Kidney epithelial cell (primary cell): ENCODE measurements around the gene RAP1B. TPM values are rescaled to one million over a fixed set of nuclear protein-coding genes. Genes with fewer than 3 reads are reported as not detected.

Experiments used
- DNase-seq: peaks from one replicate; pipeline ENCODE4 v3.0.0-alpha.2; 2010; ENCODE audit warnings: low read depth
- H3K27me3 ChIP-seq: 2 replicates; pipeline ENCODE4 v1.6.0; 2011; ENCODE audit warnings: low read length; ENCODE audit not compliant: control insufficient read depth, insufficient read depth
- H3K36me3 ChIP-seq: 2 replicates; pipeline ENCODE4 v1.5.1; 2011; ENCODE audit warnings: low read length; ENCODE audit not compliant: control insufficient read depth, insufficient read depth
- H3K4me3 ChIP-seq: 2 replicates; pipeline ENCODE4 v1.5.1; 2011; ENCODE audit warnings: low read depth, mild to moderate bottlenecking, control low read depth, low read length
- CTCF ChIP-seq: IDR thresholded peaks from 2 replicates; pipeline ENCODE4 v1.5.1; 2011; ENCODE audit warnings: mild to moderate bottlenecking, moderate library complexity, low read length, control low read depth, inconsistent platforms; ENCODE audit not compliant: insufficient read depth, poor library complexity, severe bottlenecking
- total RNA-seq: library from RNA; depleted of rRNA; stranded (reverse); fragments of >200 nt; gene quantifications from 2 replicates; pipeline ENCODE4 v1.2.3, GENCODE V29; 2015

The RAP1B gene
- total RNA-seq, 1 donor from 2014 or later = 194 TPM

GRCh38 chr12:68612202-68612601 is 1.5 kb downstream of the RAP1B start:
- Histone ChIP-seq H3K27me3 (no peaks in the 10 kb centered on the region), H3K36me3 (no peaks in the 10 kb centered on the region), H3K4me3 (peak overlapping the region; percentile 67)
- TF ChIP-seq CTCF = no peak
- no peak for DNase-seq

GRCh38 chr12:68612697-68613096 is 2.0 kb downstream of the RAP1B start:
- Histone ChIP-seq H3K4me3 (peak overlapping the region; percentile 67), H3K36me3 (no peaks in the 10 kb centered on the region), H3K27me3 (no peaks in the 10 kb centered on the region)
- TF ChIP-seq CTCF = no peak
- no peak for DNase-seq

- DNase-seq = no peak
- TF ChIP-seq CTCF = no peak
- no peaks in the 10 kb centered on the region for H3K27me3 ChIP-seq
- no peak overlapping the region for H3K4me3 ChIP-seq
- H3K36me3 ChIP-seq = no peaks in the 10 kb centered on the region
These were observed 2.7 kb downstream of the RAP1B start for GRCh38 chr12:68613209-68613904.

GRCh38 chr12:68614105-68614679 is 3.5 kb downstream of the RAP1B start:
- DNase-seq = no peak
- no peak for TF ChIP-seq CTCF
- Histone ChIP-seq H3K27me3 (no peaks in the 10 kb centered on the region), H3K36me3 (no peaks in the 10 kb centered on the region), H3K4me3 (no peak overlapping the region)

GRCh38 chr12:68614769-68615168 is 4.1 kb downstream of the RAP1B start:
- no peak for DNase-seq
- H3K27me3 ChIP-seq = no peaks in the 10 kb centered on the region
- no peaks in the 10 kb centered on the region for H3K36me3 ChIP-seq
- no peak for TF ChIP-seq CTCF
- no peak overlapping the region for H3K4me3 ChIP-seq
